ENCODE results near the gene ESYT1. TPM values are rescaled to one million over a fixed set of nuclear protein-coding genes. Genes with fewer than 3 reads are reported as not detected.
"Not testable (repeated sequence)": the region's sequence is repeated elsewhere in the genome, so short reads cannot be mapped to it uniquely, and the experiment has no call there.

Gene ESYT1
- total RNA-seq, 2 donors from 2014 or later, result 234 to 236 TPM

DNA sequence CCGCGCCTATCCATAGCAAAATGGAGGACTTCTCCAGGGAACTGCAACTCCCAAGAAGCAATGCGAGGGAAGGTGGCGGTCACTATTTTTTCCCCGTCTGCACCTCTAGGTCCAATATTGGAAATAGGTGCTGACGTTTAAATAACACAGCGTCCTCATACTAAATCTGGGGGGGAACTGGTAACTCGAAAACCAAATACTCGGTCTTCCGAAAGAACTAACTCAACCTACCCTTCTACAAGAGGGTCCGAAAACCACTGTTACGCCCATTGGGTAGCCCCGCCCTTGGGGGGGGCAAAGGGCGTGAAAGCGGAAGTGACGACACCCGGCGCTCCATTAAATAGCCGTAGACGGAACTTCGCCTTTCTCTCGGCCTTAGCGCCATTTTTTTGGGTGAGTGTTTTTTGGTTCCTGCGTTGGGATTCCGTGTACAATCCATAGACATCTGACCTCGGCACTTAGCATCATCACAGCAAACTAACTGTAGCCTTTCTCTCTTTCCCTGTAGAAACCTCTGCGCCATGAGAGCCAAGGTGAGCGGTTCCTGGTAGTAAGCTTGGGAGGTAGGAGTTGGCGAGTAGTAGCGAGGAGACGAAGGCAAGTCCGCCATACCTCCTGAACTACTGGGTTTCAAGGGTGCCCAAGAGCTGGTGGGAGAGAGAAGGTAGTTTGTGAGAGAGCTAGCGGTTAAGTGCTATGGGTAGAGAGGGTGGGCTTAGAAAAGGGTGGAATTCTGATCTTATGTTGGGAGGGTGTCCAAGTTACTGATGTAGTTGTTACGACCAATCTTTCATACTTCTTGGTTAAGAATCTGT, 11.6 kb upstream of the ESYT1 start, which contains the start of gene RPL41:
Gene RPL41 (plus strand): TSS at position 367 of the 815 bp plus-strand sequence.
- ATAC-seq (replicated peaks), result peak; percentile 57
- Mint-ChIP-seq H3K9me3 (no peaks in the 10 kb centered on the region), H3K27ac (peak within 1 kb of the TSS; percentile 100), H3K4me1 (peaks cover 16% of the 10 kb centered on the region), H3K36me3 (ENCODE audit: low read depth) (peaks cover 84% of the 10 kb centered on the region), H3K27me3 (no peaks in the 10 kb centered on the region), H3K4me3 (peak within 1 kb of the TSS; percentile 97)

DNA sequence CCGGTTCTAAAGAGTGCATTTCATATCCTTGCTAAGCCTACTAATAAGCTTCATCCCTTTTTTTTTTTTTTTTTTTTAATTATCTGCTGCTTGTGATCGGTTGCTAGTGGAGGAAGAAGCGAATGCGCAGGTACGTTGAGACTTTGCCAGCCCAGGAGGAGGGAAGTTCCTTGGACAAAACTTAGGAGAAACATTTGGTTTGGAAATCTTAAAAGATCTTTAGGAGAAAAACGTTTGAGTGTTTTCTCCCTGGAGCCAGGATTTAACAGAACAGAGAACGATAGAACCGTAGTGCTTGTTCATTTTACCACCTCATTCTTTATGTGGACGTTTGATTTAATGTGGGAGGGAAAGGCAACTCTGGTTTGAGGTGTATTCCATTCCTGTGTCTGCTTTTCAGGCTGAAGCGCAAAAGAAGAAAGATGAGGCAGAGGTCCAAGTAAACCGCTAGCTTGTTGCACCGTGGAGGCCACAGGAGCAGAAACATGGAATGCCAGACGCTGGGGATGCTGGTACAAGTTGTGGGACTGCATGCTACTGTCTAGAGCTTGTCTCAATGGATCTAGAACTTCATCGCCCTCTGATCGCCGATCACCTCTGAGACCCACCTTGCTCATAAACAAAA, 10.9 kb upstream of the ESYT1 start:
- H3K36me3 Mint-ChIP-seq (ENCODE audit: low read depth), result peaks cover 84% of the 10 kb centered on the region
- peak overlapping the region; percentile 97 for H3K4me3 Mint-ChIP-seq
- not testable (repeated sequence) for H3K27me3 Mint-ChIP-seq; ATAC-seq (replicated peaks); H3K9me3 Mint-ChIP-seq
- peaks cover 16% of the 10 kb centered on the region for H3K4me1 Mint-ChIP-seq
- H3K27ac Mint-ChIP-seq, result peak overlapping the region; percentile 100

DNA sequence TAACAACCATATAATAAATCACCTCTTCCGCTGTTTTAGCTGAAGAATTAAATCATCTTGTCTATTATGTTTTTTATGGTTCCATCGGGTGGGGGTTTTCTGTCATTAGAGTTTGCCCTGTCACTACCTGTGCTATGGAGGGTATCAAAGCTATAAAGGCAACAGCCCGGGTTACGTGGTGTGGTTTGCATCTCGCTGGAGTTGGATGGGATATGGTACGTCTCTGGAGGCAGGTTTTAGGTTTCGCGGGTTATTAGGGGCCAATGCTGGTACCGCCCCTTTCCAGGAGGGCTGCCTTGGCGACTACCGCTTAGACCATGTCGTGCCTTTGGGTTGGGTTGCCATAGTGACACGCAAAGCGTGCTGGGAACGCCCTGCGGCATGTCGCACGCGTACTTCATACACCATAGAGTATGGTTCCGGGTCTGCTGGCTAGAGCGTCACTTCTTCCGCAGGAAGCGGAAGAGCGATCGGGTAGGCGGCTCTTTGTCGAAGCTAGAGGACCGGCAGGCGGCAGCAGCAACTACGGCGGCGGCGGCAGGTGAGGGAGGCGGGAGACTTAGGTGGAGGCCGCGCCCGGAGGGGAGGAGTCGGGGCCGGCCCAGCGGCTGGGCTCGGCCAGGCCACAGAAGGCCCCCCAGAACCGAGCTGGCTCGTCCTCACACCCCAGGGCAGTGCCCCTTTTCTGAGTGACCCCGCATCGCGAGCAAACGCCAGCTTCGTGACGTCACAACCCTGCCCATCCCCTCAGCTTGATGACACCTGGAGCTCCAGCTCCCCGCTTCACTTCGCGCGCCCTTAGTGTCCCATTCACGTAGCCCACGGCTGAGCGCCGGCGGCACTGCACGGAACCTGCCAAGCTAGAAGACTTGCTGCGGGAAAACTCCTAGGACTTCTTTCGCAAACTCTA, 10.0 kb upstream of the ESYT1 start, which contains the start of gene ZC3H10:
Gene ZC3H10 (plus strand): TSS at position 489 of the 910 bp plus-strand sequence. CDS start 2,297 bp downstream, outside the sequence.
- Mint-ChIP-seq H3K36me3 (ENCODE audit: low read depth) (peaks cover 77% of the 10 kb centered on the region), H3K27me3 (no peaks in the 10 kb centered on the region), H3K27ac (peak within 1 kb of the TSS; percentile 100), H3K4me3 (peak within 1 kb of the TSS; percentile 97), H3K4me1 (peaks cover 16% of the 10 kb centered on the region), H3K9me3 (no peaks in the 10 kb centered on the region)
- ATAC-seq (replicated peaks), result peak; percentile 89

DNA sequence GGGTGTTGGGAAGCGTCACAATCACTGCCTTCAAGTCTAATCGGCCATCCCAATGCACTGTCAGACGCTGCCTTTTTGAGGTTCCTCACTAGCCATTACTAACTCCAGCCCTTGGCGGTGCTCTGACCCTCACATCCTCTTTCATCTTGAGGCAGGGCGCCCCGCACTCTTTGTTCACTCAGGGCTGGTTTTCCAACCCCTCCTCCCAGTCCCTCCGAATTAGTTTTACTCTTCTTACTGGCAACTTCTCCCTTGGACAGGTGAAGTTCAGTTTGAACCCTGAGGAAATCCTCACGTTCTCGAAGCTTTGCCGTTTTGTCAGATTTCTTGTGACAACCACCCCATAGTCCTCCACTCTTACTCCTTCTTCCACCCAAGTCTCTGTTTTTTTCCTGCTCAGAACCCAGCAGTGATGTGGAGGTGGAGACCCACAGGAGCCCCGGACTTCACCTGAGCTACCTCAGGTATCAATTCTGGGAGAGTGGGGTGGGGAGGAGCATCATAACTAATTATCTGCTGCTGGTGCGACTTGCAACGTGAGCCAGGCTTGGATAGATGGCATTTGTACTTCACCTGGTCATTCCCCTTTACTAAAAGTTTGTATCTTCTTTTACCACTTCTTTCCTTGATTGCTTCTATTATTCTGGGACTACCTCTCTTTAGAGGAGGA, 9.2 kb upstream of the ESYT1 start:
- Mint-ChIP-seq H3K27ac (peak overlapping the region; percentile 100), H3K9me3 (no peaks in the 10 kb centered on the region), H3K4me3 (peak overlapping the region; percentile 97), H3K4me1 (peaks cover 19% of the 10 kb centered on the region), H3K27me3 (no peaks in the 10 kb centered on the region), H3K36me3 (ENCODE audit: low read depth) (peaks cover 72% of the 10 kb centered on the region)
- ATAC-seq (replicated peaks), result peak; percentile 1

DNA sequence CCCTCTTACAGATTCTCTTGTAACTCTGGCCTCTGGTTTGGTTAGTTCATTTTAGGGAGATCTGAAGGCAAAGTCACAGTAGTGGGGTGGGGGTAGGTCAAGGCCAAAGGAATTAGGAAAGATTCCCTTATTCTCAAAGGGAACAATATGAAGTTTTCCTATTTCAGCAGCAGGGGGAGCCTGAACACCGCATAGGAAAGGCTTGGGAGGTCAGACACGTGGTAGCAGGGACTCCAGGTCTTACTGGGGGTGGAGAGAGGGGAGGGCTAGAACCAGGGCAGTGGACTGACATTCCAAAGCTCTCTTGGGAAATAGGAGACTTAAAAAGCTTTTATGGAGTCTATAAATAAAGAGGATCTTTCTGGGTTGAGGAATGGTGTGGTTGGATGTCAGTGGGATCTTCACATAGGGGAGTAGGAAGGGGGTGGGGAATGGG, 8.7 kb upstream of the ESYT1 start:
- Mint-ChIP-seq H3K4me3 (peak overlapping the region; percentile 97), H3K9me3 (no peaks in the 10 kb centered on the region), H3K27me3 (no peaks in the 10 kb centered on the region), H3K27ac (peak overlapping the region; percentile 100), H3K36me3 (ENCODE audit: low read depth) (peaks cover 72% of the 10 kb centered on the region), H3K4me1 (peaks cover 24% of the 10 kb centered on the region)
- no peak for ATAC-seq (replicated peaks)

DNA sequence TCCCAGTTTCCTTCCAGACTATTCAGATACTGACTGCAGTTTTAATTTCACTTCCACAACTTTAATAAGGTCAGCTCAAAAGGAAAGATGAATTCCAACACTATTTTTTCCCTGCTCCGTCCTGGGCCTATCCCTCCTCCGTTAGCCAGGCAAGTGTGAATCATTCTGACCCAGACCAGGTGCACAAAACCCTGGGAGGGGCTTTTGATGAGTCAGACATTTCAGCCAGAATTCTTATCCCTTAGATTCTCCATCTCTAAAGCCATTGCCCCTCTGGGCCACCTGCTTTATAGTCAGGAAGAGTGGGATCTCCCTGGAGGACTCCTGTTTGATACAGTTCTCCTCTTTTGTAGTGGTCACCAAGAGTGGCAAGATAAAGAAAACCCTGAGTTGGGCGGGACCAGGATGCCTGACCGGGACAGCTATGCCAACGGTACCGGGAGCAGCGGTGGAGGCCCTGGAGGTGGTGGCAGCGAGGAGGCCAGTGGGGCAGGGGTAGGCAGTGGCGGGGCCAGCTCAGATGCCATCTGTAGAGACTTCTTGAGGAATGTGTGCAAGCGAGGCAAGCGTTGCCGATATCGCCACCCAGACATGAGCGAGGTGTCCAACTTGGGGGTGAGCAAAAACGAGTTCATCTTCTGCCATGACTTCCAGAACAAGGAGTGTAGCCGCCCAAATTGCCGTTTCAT, 7.8 kb upstream of the ESYT1 start:
- peaks cover 24% of the 10 kb centered on the region for H3K4me1 Mint-ChIP-seq
- peak overlapping the region; percentile 100 for H3K27ac Mint-ChIP-seq
- ATAC-seq (replicated peaks), result no peak
- peak overlapping the region; percentile 97 for H3K4me3 Mint-ChIP-seq
- no peaks in the 10 kb centered on the region for H3K27me3 Mint-ChIP-seq
- no peaks in the 10 kb centered on the region for H3K9me3 Mint-ChIP-seq
- peaks cover 73% of the 10 kb centered on the region for H3K36me3 Mint-ChIP-seq (ENCODE audit: low read depth)

DNA sequence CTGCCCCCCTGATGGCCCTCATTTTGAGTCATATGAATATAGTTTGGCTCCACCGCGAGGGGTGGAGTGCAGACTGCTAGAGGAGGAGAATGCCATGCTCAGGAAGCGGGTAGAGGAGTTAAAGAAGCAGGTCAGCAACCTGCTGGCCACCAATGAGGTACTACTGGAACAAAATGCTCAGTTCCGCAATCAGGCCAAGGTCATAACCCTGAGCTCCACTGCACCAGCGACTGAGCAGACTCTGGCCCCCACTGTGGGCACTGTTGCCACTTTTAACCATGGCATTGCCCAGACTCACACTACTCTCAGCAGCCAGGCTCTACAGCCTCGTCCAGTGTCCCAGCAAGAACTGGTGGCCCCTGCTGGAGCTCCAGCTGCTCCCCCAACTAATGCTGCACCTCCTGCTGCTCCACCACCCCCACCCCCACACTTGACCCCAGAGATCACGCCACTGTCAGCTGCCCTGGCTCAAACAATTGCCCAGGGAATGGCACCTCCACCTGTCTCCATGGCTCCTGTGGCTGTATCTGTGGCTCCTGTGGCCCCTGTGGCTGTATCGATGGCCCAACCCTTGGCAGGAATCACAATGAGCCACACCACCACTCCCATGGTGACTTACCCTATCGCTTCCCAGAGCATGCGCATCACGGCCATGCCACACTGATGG, 6.7 kb upstream of the ESYT1 start:
- Mint-ChIP-seq H3K4me3 (no peak overlapping the region), H3K36me3 (ENCODE audit: low read depth) (peaks cover 70% of the 10 kb centered on the region), H3K9me3 (no peaks in the 10 kb centered on the region), H3K27me3 (no peaks in the 10 kb centered on the region), H3K27ac (peak overlapping the region; percentile 50), H3K4me1 (peaks cover 29% of the 10 kb centered on the region)
- ATAC-seq (replicated peaks), result no peak

DNA sequence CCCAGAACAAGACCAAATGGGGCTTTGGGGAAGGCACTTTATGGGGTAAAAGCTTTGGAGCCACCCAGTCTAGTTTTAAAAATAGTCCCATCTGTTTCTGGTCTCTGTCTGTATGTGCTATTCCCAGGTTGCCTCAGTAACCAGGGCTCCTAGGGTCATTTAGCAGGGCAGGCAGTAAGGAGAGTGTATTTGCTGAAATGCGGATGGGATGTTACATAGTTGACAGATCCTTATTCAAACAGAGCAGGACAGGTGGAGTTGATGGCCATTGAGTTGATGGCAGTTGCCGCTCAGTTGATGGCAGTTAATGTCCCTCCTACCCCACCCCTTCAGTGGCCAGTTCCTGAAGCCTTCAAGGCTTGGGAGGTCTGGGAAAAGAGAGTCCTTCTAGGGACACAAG, 5.4 kb upstream of the ESYT1 start:
- Mint-ChIP-seq H3K27me3 (no peaks in the 10 kb centered on the region), H3K27ac (peak overlapping the region; percentile 50), H3K9me3 (no peaks in the 10 kb centered on the region), H3K36me3 (ENCODE audit: low read depth) (peaks cover 58% of the 10 kb centered on the region), H3K4me3 (no peak overlapping the region), H3K4me1 (peaks cover 38% of the 10 kb centered on the region)
- ATAC-seq (replicated peaks), result no peak

DNA sequence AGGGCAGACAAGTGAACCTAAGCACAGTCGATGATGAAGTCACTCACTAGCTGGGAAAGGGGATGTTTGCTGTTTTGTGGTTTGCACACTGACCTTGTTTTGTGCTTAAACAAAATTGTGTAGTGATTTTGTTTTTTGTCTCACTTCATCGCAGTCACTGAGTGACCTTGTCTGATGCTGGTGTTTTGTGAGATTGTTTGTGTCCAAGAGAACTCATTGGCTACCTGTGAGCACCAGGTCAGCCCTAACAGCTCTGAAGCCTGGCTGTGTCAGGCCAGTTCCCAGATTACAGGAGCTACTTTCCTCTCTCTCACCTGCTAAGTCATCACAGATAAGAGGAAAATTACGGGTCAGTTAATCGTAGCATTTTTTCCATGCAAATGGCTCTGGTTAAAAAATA, 3.9 kb upstream of the ESYT1 start:
- no peak for ATAC-seq (replicated peaks)
- peak overlapping the region; percentile 28 for H3K4me3 Mint-ChIP-seq
- peak overlapping the region; percentile 71 for H3K27ac Mint-ChIP-seq
- peaks cover 60% of the 10 kb centered on the region for H3K36me3 Mint-ChIP-seq (ENCODE audit: low read depth)
- H3K27me3 Mint-ChIP-seq, result no peaks in the 10 kb centered on the region
- no peaks in the 10 kb centered on the region for H3K9me3 Mint-ChIP-seq
- H3K4me1 Mint-ChIP-seq, result peaks cover 34% of the 10 kb centered on the region

DNA sequence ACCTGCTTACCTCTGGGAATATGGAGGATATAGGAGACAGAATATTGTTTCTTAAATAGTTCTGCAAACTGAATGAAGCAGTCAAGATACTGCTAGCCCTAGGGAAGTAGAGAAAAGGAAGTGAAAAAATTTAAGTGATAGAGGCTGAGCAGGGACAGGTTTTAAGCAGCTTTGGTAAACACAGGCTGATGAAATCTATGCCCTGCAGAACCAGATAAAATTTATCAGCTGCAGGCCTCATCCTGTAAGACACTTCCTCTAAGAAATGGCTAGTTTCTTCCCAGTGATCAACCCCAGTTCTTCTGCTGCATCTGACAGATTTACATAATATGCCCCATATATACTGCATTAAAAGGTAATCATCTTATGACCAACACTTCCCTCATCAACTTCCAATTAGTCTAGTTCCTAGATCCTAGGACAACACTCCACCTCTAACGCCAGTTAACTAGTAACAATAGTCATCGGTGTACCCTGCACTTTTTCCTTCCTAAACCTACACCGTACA, 1.3 kb upstream of the ESYT1 start:
- H3K27me3 Mint-ChIP-seq, result no peaks in the 10 kb centered on the region
- peak overlapping the region; percentile 98 for H3K4me3 Mint-ChIP-seq
- no peaks in the 10 kb centered on the region for H3K9me3 Mint-ChIP-seq
- peak overlapping the region; percentile 83 for H3K27ac Mint-ChIP-seq
- ATAC-seq (replicated peaks), result no peak
- peaks cover 62% of the 10 kb centered on the region for H3K36me3 Mint-ChIP-seq (ENCODE audit: low read depth)
- H3K4me1 Mint-ChIP-seq, result peaks cover 42% of the 10 kb centered on the region

DNA sequence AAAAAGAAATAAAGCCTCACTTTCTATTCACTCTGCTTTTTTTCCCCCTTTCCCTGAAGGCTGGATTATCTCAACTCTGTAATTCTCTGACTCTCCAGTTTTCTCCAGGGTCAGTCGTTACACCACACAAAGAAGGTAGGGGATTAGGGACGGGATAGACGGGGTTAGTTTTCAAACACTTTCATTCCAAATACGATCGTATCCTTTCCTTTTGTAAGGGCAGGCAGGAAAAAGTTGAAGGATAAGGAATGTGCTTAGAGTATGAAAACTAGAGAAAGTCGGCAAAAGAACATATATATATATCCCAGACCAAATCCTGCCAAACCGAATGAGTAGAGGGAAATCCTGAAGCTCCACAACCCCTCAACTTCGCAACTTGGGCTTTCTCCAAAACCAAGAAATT, 581 bp upstream of the ESYT1 start:
- H3K36me3 Mint-ChIP-seq (ENCODE audit: low read depth), result peaks cover 65% of the 10 kb centered on the region
- no peak for ATAC-seq (replicated peaks)
- H3K27me3 Mint-ChIP-seq, result no peaks in the 10 kb centered on the region
- peak overlapping the region; percentile 98 for H3K4me3 Mint-ChIP-seq
- H3K4me1 Mint-ChIP-seq, result peaks cover 49% of the 10 kb centered on the region
- peak overlapping the region; percentile 83 for H3K27ac Mint-ChIP-seq
- no peaks in the 10 kb centered on the region for H3K9me3 Mint-ChIP-seq

DNA sequence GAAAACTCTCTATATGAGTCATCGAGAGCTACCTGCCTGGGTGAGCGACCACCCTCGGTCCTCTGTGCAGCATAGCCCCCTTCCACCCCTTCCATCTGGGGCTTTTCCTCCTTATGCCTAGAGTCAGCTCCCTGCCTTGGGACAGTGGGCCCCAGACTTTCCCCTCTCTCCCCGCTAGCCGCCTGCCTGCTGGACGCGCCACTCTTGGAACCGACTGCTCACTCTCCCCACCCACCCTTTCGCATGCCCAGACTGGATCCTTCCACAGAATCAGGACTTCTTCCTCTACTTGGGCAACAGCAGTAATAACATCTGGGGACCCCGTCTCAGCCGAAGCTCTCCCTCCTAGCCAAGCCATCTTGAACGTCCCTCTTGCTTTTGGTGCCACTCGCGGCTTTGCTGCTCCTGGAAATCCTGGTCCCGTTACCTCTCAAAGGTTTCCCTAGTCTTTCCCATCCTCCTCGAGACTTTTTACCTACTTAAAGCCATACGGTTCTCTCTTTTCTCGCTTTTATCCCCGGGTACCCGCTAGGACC, 671 bp downstream of the ESYT1 start:
- Mint-ChIP-seq H3K4me3 (peak overlapping the region; percentile 98), H3K4me1 (peaks cover 48% of the 10 kb centered on the region), H3K27me3 (no peaks in the 10 kb centered on the region), H3K36me3 (ENCODE audit: low read depth) (peaks cover 75% of the 10 kb centered on the region), H3K9me3 (no peaks in the 10 kb centered on the region), H3K27ac (peak overlapping the region; percentile 83)
- no peak for ATAC-seq (replicated peaks)
